HepG2 (cell line): ENCODE measurements around the gene EDC3. TPM values are rescaled to one million over a fixed set of nuclear protein-coding genes. Genes with fewer than 3 reads are reported as not detected.
A peak's percentile ranks its signal among the peaks of the same experiment; 100 is the strongest.

Experiments
- ATAC-seq: fragments of 200-7000 bp; cut with Tn5 transposase; 3 replicates; pipeline ENCODE4 v1.9.1; 2020; ENCODE audit warnings: mild to moderate bottlenecking, moderate library complexity
- BruUV-seq: library from RNA; stranded (reverse); fragments of 400-500 nt; replicated peaks from 2 replicates; lab custom pipeline; 2021; lab: Mats Ljungman, UMichigan
- CTCF ChIA-PET: fragments of 300-600 bp; formaldehyde crosslinking; extraction: SDS; loops from one replicate; lab custom pipeline; 2021; ENCODE audit warnings: low total read pairs, inconsistent platforms, low intra/inter-chr PET ratio; lab: Yijun Ruan, JAX
- POLR2A ChIA-PET: fragments of 350-600 bp; sonication (Branson Sonifier 250); formaldehyde crosslinking; loops from one replicate; lab custom pipeline; 2020; ENCODE audit warnings: antibody characterized with exemption, inconsistent platforms; lab: Yijun Ruan, JAX
- DNase-seq: peaks from one replicate; pipeline ENCODE4 v3.0.0-alpha.2; 2015; ENCODE audit warnings: low spot score
- FAIRE-seq: peaks from 3 replicates; lab custom pipeline; 2011; peaks lifted over from hg19 to GRCh38; lab: Jason Lieb, UNC
- H2AFZ ChIP-seq: one replicate; pipeline ENCODE4 v1.6.1; 2011; ENCODE audit warnings: low read length, inconsistent platforms
- H3K27ac ChIP-seq: fragments of 300-600 bp; 3 replicates; pipeline ENCODE4 v1.8.0; 2011; ENCODE audit warnings: mixed run types, mild to moderate bottlenecking, mixed read lengths, low read length, inconsistent platforms; ENCODE audit not compliant: insufficient read depth; ENCODE audit errors: extremely low read length
- H3K27me3 ChIP-seq, 2 experiments: fragments of 200-600 bp in 1 of 2; 2 replicates in 1 of 2; 3 replicates in 1 of 2; pipeline versions ENCODE4 v1.6.0 to v1.8.0; 2011; ENCODE audit warnings: low read length in 2 of 2, mild to moderate bottlenecking in 2 of 2, moderate library complexity in 2 of 2, inconsistent platforms in 1 of 2; ENCODE audit not compliant: insufficient read depth in 2 of 2, control insufficient read depth in 1 of 2
- H3K36me3 ChIP-seq, 2 experiments: fragments of 200-600 bp in 1 of 2; replicated peaks in 1 of 2; 2 replicates in 1 of 2; 3 replicates in 1 of 2; pipeline versions ENCODE4 v1.5.1 to v1.8.0; 2011; ENCODE audit warnings: low read length in 2 of 2, inconsistent platforms in 1 of 2; ENCODE audit not compliant: insufficient read depth in 2 of 2, control insufficient read depth in 1 of 2
- H3K4me1 ChIP-seq: 2 replicates; pipeline ENCODE4 v1.5.1; 2012; ENCODE audit warnings: low read length, inconsistent platforms; ENCODE audit not compliant: insufficient read depth
- H3K4me2 ChIP-seq: 2 replicates; pipeline ENCODE4 v1.6.0; 2011; ENCODE audit warnings: low read depth, low read length, inconsistent platforms
- H3K4me3 ChIP-seq, 3 experiments: fragments of 200-600 bp in 1 of 3; sonication (generic), shearing (Covaris generic) in 1 of 3; replicated peaks in 1 of 3; 2 replicates each; pipeline ENCODE4 v1.5.1; 2011 to 2016; ENCODE audit warnings: low read length in 3 of 3, inconsistent platforms in 2 of 3, low read depth in 2 of 3, mild to moderate bottlenecking in 2 of 3, control low read depth in 1 of 3, mixed read lengths in 1 of 3; ENCODE audit not compliant: insufficient read depth in 1 of 3
- H3K79me2 ChIP-seq: one replicate; pipeline ENCODE4 v1.6.1; 2011; ENCODE audit warnings: low read length, inconsistent platforms; ENCODE audit not compliant: insufficient read depth
- H3K9ac ChIP-seq: 2 replicates; pipeline ENCODE4 v1.6.0; 2011; ENCODE audit warnings: mild to moderate bottlenecking, low read depth, low read length, inconsistent platforms; ENCODE audit not compliant: insufficient read depth
- H3K9me3 ChIP-seq: 2 replicates; pipeline ENCODE4 v1.5.1; 2012; ENCODE audit warnings: mild to moderate bottlenecking, low read length
- H4K20me1 ChIP-seq: 2 replicates; pipeline ENCODE4 v1.6.0; 2011; ENCODE audit warnings: inconsistent platforms, mild to moderate bottlenecking, low read length, moderate library complexity; ENCODE audit not compliant: insufficient read depth
- ATRX ChIP-seq: sonication (generic); formaldehyde crosslinking; IDR thresholded peaks from 2 replicates; pipeline ENCODE4 v1.4.0; 2020; ENCODE audit warnings: missing genetic modification reagents, borderline replicate concordance
- CHCHD3 ChIP-seq: sonication (generic); formaldehyde crosslinking; IDR thresholded peaks from 2 replicates; pipeline ENCODE4 v1.8.0; 2022; ENCODE audit warnings: mild to moderate bottlenecking, missing genetic modification reagents, moderate library complexity
- CREB1 ChIP-seq, 2 experiments: fragments of 450-650 bp in 1 of 2; IDR thresholded peaks; 2 replicates each; pipeline ENCODE4 v1.6.1; 2016 to 2017; ENCODE audit warnings: control low read depth in 1 of 2, mild to moderate bottlenecking in 1 of 2, missing compliant biosample characterization in 1 of 2, missing genetic modification characterization in 1 of 2
- CSRNP2 ChIP-seq: sonication (generic); formaldehyde crosslinking; conservative IDR thresholded peaks from 2 replicates; pipeline ENCODE4 v1.8.0; 2022; ENCODE audit warnings: low read depth, missing genetic modification reagents
- DPF2 ChIP-seq: sonication (generic); formaldehyde crosslinking; IDR thresholded peaks from 2 replicates; pipeline ENCODE4 v1.4.0; 2020; ENCODE audit warnings: mild to moderate bottlenecking, low read depth, missing genetic modification reagents, borderline replicate concordance
- FOXP1 ChIP-seq, 2 experiments: fragments of 450-650 bp in 1 of 2; IDR thresholded peaks; 2 replicates each; pipeline ENCODE4 v1.6.1; 2017 to 2018; ENCODE audit warnings: antibody characterized with exemption in 1 of 2
- HIVEP1 ChIP-seq: sonication (generic); formaldehyde crosslinking; IDR thresholded peaks from 2 replicates; pipeline ENCODE4 v1.4.0; 2020; ENCODE audit warnings: mild to moderate bottlenecking, missing genetic modification reagents
- POLR2AphosphoS2 ChIP-seq: IDR thresholded peaks from 2 replicates; pipeline ENCODE4 v1.6.1; 2011; ENCODE audit warnings: low read depth, low read length, improper control_type of control experiment
- SMAD9 ChIP-seq: sonication (generic); formaldehyde crosslinking; IDR thresholded peaks from 2 replicates; pipeline ENCODE4 v1.5.1; 2020; ENCODE audit warnings: mild to moderate bottlenecking, missing genetic modification reagents
- SOX6 ChIP-seq, 2 experiments: fragments of 450-650 bp in 1 of 2; sonication (generic) in 1 of 2; formaldehyde crosslinking in 1 of 2; IDR thresholded peaks; 2 replicates each; pipeline versions ENCODE4 v1.4.0 to v1.6.1; 2017 to 2020; ENCODE audit warnings: antibody characterized with exemption in 1 of 2, mild to moderate bottlenecking in 1 of 2, missing genetic modification reagents in 1 of 2
- ZFP36L2 ChIP-seq: sonication (generic); formaldehyde crosslinking; IDR thresholded peaks from 2 replicates; pipeline ENCODE4 v1.4.0; 2020; ENCODE audit warnings: missing genetic modification reagents
- ZMYM3 ChIP-seq: sonication (generic); formaldehyde crosslinking; IDR thresholded peaks from 2 replicates; pipeline ENCODE4 v1.5.1; 2020; ENCODE audit warnings: mild to moderate bottlenecking, missing genetic modification reagents
- ZNF501 ChIP-seq: sonication (generic); formaldehyde crosslinking; IDR thresholded peaks from 2 replicates; pipeline ENCODE4 v1.5.1; 2020; ENCODE audit warnings: mild to moderate bottlenecking, moderate library complexity, missing genetic modification reagents
- ZNF660 ChIP-seq: sonication (generic); formaldehyde crosslinking; IDR thresholded peaks from 2 replicates; pipeline ENCODE4 v1.5.1; 2020; ENCODE audit warnings: mild to moderate bottlenecking, low read depth, missing genetic modification reagents, borderline replicate concordance
- WGBS: methylation state at CpG from one replicate; pipeline ENCODE4 v1.1.6; 2017; ENCODE audit warnings: low lambda C conversion rate; 5-methylcytosine and 5-hydroxymethylcytosine counted together
- in situ Hi-C: cut with HindIII; loops from 2 replicates; pipeline ENCODE4 v1.10.0; 2017; ENCODE audit warnings: low pct_unique_long_range_greater_than_20kb; ENCODE audit not compliant: extremely low pct_ligation_motif_present
- intact Hi-C: fragments of 100-400 bp; cut with micrococcal nuclease; formaldehyde crosslinking; loops from one replicate; pipeline ENCODE4 v1.10.0; 2022; ENCODE audit not compliant: unreplicated experiment
- polyA plus RNA-seq, 8 experiments: library from polyadenylated mRNA; depleted of rRNA in 3 of 8; stranded (reverse) in 7 of 8; unstranded in 1 of 8; fragments of >200 nt; fragmentation: Illumina TruSeq in 4 of 8; extraction: Trizol in 4 of 8; gene quantifications; 2 replicates each; pipeline versions ENCODE4 v1.2.1 to v1.2.3, GENCODE V29; 2011 to 2016; ENCODE audit warnings: low read depth in 4 of 8, missing spikeins in 1 of 8, mixed read lengths in 1 of 8; ENCODE audit not compliant: insufficient read depth in 1 of 8
- total RNA-seq, 5 experiments: library from RNA; depleted of rRNA; stranded (reverse); fragments of >200 nt; fragmentation: Illumina TruSeq; extraction: Trizol; gene quantifications; 2 replicates each; pipeline ENCODE4 v1.2.3, GENCODE V29; 2016; ENCODE audit warnings: low read depth in 1 of 5
- TF ChIP-seq, protein P1 (sequence below): IDR thresholded peaks from 2 replicates; pipeline ENCODE4 v1.6.1; 2016; ENCODE audit warnings: mild to moderate bottlenecking
- TF ChIP-seq, protein P2 (sequence below): sonication (generic); formaldehyde crosslinking; IDR thresholded peaks from 2 replicates; pipeline ENCODE4 v1.4.0; 2020; ENCODE audit warnings: missing genetic modification reagents
- TF ChIP-seq, protein P3 (sequence below): sonication (generic); formaldehyde crosslinking; IDR thresholded peaks from 2 replicates; pipeline ENCODE4 v1.4.0; 2020; ENCODE audit warnings: mild to moderate bottlenecking, missing genetic modification reagents

Gene EDC3
- total and polyA plus RNA-seq, 2 of the 13 experiments (the other 11 are each of a cell fraction or from before 2014, with no cell fraction given), result 17.4 to 32.0 TPM

DNA sequence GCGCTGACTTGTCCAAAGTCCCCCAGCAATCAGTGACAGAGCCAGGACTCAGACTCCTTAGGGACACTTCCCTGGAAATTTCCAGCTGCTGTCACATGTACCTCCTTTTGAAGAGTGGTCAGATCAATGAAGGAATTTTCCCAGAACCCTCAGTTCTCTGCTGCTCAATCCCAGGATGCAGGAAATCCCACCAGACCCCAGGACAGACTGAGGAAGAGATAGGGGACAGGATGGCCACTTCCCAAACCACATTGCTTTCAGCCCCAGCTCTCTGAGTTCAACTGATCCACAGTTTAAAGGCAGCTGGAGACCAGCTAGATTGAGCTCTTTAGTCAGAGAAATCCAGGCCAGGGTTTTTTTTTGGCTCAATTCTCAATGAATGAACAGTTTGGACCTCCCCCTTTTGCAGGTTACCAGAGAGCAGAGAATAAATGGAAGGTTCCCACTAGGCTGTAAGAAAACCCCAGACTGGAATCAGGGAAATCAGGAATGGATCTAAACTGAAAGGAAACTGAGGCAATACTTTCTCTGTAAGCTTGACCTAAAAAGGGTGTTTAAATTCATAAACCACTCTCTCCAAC lies 28.0 kb upstream of the EDC3 start (continued):
- no peak for TF ChIP-seq POLR2AphosphoS2
- TF ChIP-seq, protein P1, sequence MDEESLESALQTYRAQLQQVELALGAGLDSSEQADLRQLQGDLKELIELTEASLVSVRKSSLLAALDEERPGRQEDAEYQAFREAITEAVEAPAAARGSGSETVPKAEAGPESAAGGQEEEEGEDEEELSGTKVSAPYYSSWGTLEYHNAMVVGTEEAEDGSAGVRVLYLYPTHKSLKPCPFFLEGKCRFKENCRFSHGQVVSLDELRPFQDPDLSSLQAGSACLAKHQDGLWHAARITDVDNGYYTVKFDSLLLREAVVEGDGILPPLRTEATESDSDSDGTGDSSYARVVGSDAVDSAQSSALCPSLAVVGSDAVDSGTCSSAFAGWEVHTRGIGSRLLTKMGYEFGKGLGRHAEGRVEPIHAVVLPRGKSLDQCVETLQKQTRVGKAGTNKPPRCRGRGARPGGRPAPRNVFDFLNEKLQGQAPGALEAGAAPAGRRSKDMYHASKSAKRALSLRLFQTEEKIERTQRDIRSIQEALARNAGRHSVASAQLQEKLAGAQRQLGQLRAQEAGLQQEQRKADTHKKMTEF, result 0 out of 2 replicates have a peak, but pooled peaks have one; percentile 34
- TF ChIP-seq, protein P2, sequence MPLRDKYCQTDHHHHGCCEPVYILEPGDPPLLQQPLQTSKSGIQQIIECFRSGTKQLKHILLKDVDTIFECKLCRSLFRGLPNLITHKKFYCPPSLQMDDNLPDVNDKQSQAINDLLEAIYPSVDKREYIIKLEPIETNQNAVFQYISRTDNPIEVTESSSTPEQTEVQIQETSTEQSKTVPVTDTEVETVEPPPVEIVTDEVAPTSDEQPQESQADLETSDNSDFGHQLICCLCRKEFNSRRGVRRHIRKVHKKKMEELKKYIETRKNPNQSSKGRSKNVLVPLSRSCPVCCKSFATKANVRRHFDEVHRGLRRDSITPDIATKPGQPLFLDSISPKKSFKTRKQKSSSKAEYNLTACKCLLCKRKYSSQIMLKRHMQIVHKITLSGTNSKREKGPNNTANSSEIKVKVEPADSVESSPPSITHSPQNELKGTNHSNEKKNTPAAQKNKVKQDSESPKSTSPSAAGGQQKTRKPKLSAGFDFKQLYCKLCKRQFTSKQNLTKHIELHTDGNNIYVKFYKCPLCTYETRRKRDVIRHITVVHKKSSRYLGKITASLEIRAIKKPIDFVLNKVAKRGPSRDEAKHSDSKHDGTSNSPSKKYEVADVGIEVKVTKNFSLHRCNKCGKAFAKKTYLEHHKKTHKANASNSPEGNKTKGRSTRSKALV (CRISPR knock-in tag), result no peak

DNA sequence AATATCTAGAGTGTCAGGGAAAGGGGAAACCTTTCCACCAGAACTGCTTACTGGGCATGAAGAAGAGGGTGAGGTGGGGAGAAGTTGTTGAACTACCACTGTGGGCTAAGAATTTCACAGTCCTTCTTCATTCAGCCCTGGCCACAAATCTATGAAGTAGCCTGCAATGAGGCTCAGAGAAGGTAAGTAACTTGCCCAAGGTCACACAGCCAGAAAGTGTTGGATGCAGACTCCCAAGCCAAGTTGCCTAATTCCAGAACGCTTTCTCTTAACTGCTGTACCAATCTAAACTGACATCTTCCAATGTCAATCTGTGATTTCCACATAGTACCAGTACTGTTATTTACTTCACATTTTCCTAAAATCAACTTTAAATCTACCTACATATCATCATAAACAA lies 27.4 kb upstream of the EDC3 start:
- H2AFZ ChIP-seq, result no peak overlapping the region
- H3K4me1 ChIP-seq, result peaks cover 51% of the 10 kb centered on the region
- H3K4me2 ChIP-seq, result peak overlapping the region; percentile 63
- POLR2A ChIA-PET, result interaction anchor here (4.3 kb wide), 1 partner anchor 38 kb away, joined by 53 read pairs; no protein-coding TSS in a partner anchor
- WGBS, result 43% methylated on average over 1 of the region's 1 CpG
- intact Hi-C loops, result no loop called here
- no peaks in the 10 kb centered on the region for H3K79me2 ChIP-seq
- CTCF ChIA-PET, result no interaction called here
- H3K9ac ChIP-seq, result peak overlapping the region; percentile 37
- BruUV-seq, result TSS peak; percentile 49
- H3K27me3 ChIP-seq, result no peaks in the 10 kb centered on the region
- in situ Hi-C loops, result no loop called here
- no peaks in the 10 kb centered on the region for H4K20me1 ChIP-seq
- FAIRE-seq (no peak), DNase-seq (no peak), ATAC-seq (no peak)
- H3K36me3 ChIP-seq, result no peaks in the 10 kb centered on the region; a peak in 1 of 5 replicates
- H3K9me3 ChIP-seq, result no peaks in the 10 kb centered on the region
- H3K4me3 ChIP-seq, result peak overlapping the region in 1 of 3 experiments; percentile 33; a peak in 1 of 6 replicates
- peak overlapping the region; percentile 82 for H3K27ac ChIP-seq
- TF ChIP-seq SMAD9 (CRISPR knock-in tag) (no peak), ZNF660 (CRISPR knock-in tag) (no peak), FOXP1 (IDR thresholded peaks at IDR 0.05) (no peak), FOXP1 (CRISPR knock-in tag; IDR thresholded peaks at IDR 0.05) (no peak), ZMYM3 (CRISPR knock-in tag) (peak; percentile 54; the same call in 1 of the 2 replicates), DPF2 (no peak), HIVEP1 (CRISPR knock-in tag) (no peak), ATRX (CRISPR knock-in tag) (no peak), CHCHD3 (CRISPR knock-in tag) (no peak), ZFP36L2 (CRISPR knock-in tag) (no peak), CSRNP2 (CRISPR knock-in tag) (no peak), CREB1 (IDR thresholded peaks at IDR 0.05) (no peak), CREB1 (CRISPR knock-in tag; IDR thresholded peaks at IDR 0.05) (no peak), ZNF501 (CRISPR knock-in tag) (no peak), SOX6 (IDR thresholded peaks at IDR 0.05) (no peak), SOX6 (CRISPR knock-in tag; IDR thresholded peaks at IDR 0.05) (no peak)
- TF ChIP-seq, protein P3, sequence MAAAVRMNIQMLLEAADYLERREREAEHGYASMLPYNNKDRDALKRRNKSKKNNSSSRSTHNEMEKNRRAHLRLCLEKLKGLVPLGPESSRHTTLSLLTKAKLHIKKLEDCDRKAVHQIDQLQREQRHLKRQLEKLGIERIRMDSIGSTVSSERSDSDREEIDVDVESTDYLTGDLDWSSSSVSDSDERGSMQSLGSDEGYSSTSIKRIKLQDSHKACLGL (CRISPR knock-in tag), result no peak
